SK-N-SH (cell line): ENCODE measurements around the gene DCLK1. TPM values are rescaled to one million over a fixed set of nuclear protein-coding genes. Genes with fewer than 3 reads are reported as not detected.

Source experiments
- CTCF ChIA-PET: fragments of 300-600, 350-600 bp; formaldehyde crosslinking; extraction: SDS; loops from one replicate; lab custom pipeline; 2021; lab: Yijun Ruan, JAX
- POLR2A ChIA-PET: fragments of 350-600 bp; sonication (Branson Sonifier 250); formaldehyde crosslinking; extraction: SDS; loops from one replicate; lab custom pipeline; 2020; ENCODE audit warnings: antibody characterized with exemption, inconsistent platforms; lab: Yijun Ruan, JAX
- DNase-seq: peaks from one replicate; pipeline ENCODE4 v3.0.0; 2012
- H2AFZ ChIP-seq: fragments of 200-600 bp; sonication (generic); 2 replicates; pipeline ENCODE4 v1.8.1; 2016; ENCODE audit warnings: antibody characterized with exemption, mild to moderate bottlenecking, low read depth
- H3F3A ChIP-seq: fragments of 200-600 bp; sonication (generic); replicated peaks from 2 replicates; pipeline ENCODE3; 2016; ENCODE audit warnings: antibody characterized with exemption, mild to moderate bottlenecking; ENCODE audit not compliant: insufficient read depth
- H3K27ac ChIP-seq, 2 experiments: fragments of 200-500 bp in 1 of 2; fragments of 200-600 bp in 1 of 2; sonication (Bioruptor generic) in 1 of 2; sonication (generic), shearing (Covaris generic) in 1 of 2; 2 replicates each; pipeline versions ENCODE4 v1.5.1 to v1.6.1; 2014 to 2016; ENCODE audit warnings: low read depth in 2 of 2, inconsistent platforms in 1 of 2, low read length in 1 of 2, mild to moderate bottlenecking in 1 of 2, mixed read lengths in 1 of 2
- H3K27me3 ChIP-seq: fragments of 200-600 bp; sonication (generic), shearing (Covaris generic); 2 replicates; pipeline ENCODE4 v1.6.1; 2016; ENCODE audit warnings: mixed run types; ENCODE audit not compliant: insufficient read depth
- H3K36me3 ChIP-seq, 2 experiments: fragments of 200-500 bp in 1 of 2; fragments of 200-600 bp in 1 of 2; sonication (Bioruptor generic) in 1 of 2; sonication (generic) in 1 of 2; replicated peaks in 1 of 2; 2 replicates each; pipeline versions ENCODE3 to v1.5.1; 2014 to 2016; ENCODE audit warnings: low read length in 1 of 2, mild to moderate bottlenecking in 1 of 2; ENCODE audit not compliant: insufficient read depth in 2 of 2, control insufficient read depth in 1 of 2
- H3K4me1 ChIP-seq, 2 experiments: fragments of 200-500 bp in 1 of 2; fragments of 200-600 bp in 1 of 2; sonication (Bioruptor generic) in 1 of 2; sonication (generic), shearing (Covaris generic) in 1 of 2; 2 replicates each; pipeline versions ENCODE4 v1.5.1 to v1.6.1; 2014 to 2016; ENCODE audit warnings: low read depth in 1 of 2, low read length in 1 of 2, mixed run types in 1 of 2; ENCODE audit not compliant: insufficient read depth in 2 of 2, control insufficient read depth in 1 of 2
- H3K4me2 ChIP-seq: fragments of 200-600 bp; sonication (generic), shearing (Covaris generic); 2 replicates; pipeline ENCODE4 v1.6.1; 2017; ENCODE audit warnings: mixed run types
- H3K4me3 ChIP-seq, 2 experiments: fragments of 200-500 bp in 1 of 2; fragments of 200-600 bp in 1 of 2; sonication (Bioruptor generic) in 1 of 2; sonication (generic), shearing (Covaris generic) in 1 of 2; 2 replicates each; pipeline versions ENCODE4 v1.5.1 to v1.8.1; 2014 to 2016; ENCODE audit warnings: low read depth in 2 of 2, inconsistent platforms in 1 of 2, low read length in 1 of 2, mild to moderate bottlenecking in 1 of 2, mixed read lengths in 1 of 2, moderate library complexity in 1 of 2
- H3K79me2 ChIP-seq: fragments of 200-600 bp; sonication (generic); 2 replicates; pipeline ENCODE4 v1.8.1; 2017; ENCODE audit warnings: mild to moderate bottlenecking; ENCODE audit not compliant: insufficient read depth
- H3K9ac ChIP-seq: fragments of 200-600 bp; sonication (generic); 2 replicates; pipeline ENCODE4 v1.6.1; 2017; ENCODE audit warnings: mixed run types
- H3K9me2 ChIP-seq: fragments of 200-600 bp; sonication (generic); 2 replicates; pipeline ENCODE4 v1.6.1; 2017; ENCODE audit warnings: mixed run types
- H3K9me3 ChIP-seq: fragments of 200-600 bp; sonication (generic); 2 replicates; pipeline ENCODE4 v1.6.1; 2017; ENCODE audit warnings: mixed run types, mild to moderate bottlenecking, moderate library complexity
- H4K20me1 ChIP-seq: fragments of 200-600 bp; sonication (generic); 2 replicates; pipeline ENCODE4 v1.6.1; 2017; ENCODE audit warnings: mild to moderate bottlenecking, mixed run types; ENCODE audit not compliant: insufficient read depth
- ELF1 ChIP-seq: IDR thresholded peaks from 2 replicates; pipeline ENCODE4 v1.4.0; 2012
- EZH2phosphoT487 ChIP-seq: fragments of 200-600 bp; sonication (generic); IDR thresholded peaks from 2 replicates; pipeline ENCODE4 v1.6.1; 2017; ENCODE audit warnings: low read depth, mixed run types, mild to moderate bottlenecking, antibody characterized with exemption, moderate library complexity, borderline replicate concordance
- GATA2 ChIP-seq: sonication (generic); formaldehyde crosslinking; IDR thresholded peaks from 2 replicates; pipeline ENCODE4 v1.5.0; 2020; ENCODE audit warnings: mild to moderate bottlenecking, missing genetic modification reagents
- JUND ChIP-seq: IDR thresholded peaks from 2 replicates; pipeline ENCODE4 v1.4.0; 2012
- MXI1 ChIP-seq: IDR thresholded peaks from 2 replicates; pipeline ENCODE4 v1.6.1; 2012; ENCODE audit warnings: mild to moderate bottlenecking, low read depth, low read length, improper control_type of control experiment
- NFIC ChIP-seq: IDR thresholded peaks from 2 replicates; pipeline ENCODE4 v1.4.0; 2012; ENCODE audit warnings: borderline replicate concordance
- PBX3 ChIP-seq: IDR thresholded peaks from 2 replicates; pipeline ENCODE4; 2012
- RXRA ChIP-seq: IDR thresholded peaks from 2 replicates; pipeline ENCODE4 v1.4.0; 2012; ENCODE audit warnings: low read depth, mild to moderate bottlenecking, borderline replicate concordance
- SMC3 ChIP-seq: IDR thresholded peaks from 2 replicates; pipeline ENCODE4 v1.6.1; 2012; ENCODE audit warnings: low read depth, low read length, improper control_type of control experiment
- TCF12 ChIP-seq: IDR thresholded peaks from 2 replicates; pipeline ENCODE4 v1.4.0; 2012
- WGBS: methylation state at CpG from one replicate; pipeline ENCODE4 v1.1.6; 2017; ENCODE audit warnings: low lambda C conversion rate; 5-methylcytosine and 5-hydroxymethylcytosine counted together
- polyA plus RNA-seq, 3 experiments: library from polyadenylated mRNA; depleted of rRNA; stranded (reverse); fragments of >200 nt; gene quantifications; 2 replicates each; pipeline ENCODE4 v1.2.3, GENCODE V29; 2012

DCLK1 gene
- polyA plus RNA-seq, 1 of the 3 experiments (the other 2 are of a cell fraction): 1.1 TPM

GRCh38 chr13:36132376-36132775 lies 1.2 kb upstream of the DCLK1 start:
- Histone ChIP-seq H3K27ac (no peak overlapping the region), H3K4me1 (peaks cover 11% of the 10 kb centered on the region in 2 experiments; a peak in 3 of 4 replicates), H3K9ac (no peak overlapping the region), H2AFZ (no peak overlapping the region)
- POLR2A ChIA-PET: no interaction called here
- TF ChIP-seq TCF12: no peak
- TF ChIP-seq EZH2phosphoT487: no peak
- TF ChIP-seq JUND: no peak
- no peak for TF ChIP-seq NFIC
- TF ChIP-seq, all 33 proteins: peak for 0
- Histone ChIP-seq H3K4me3 (no peak overlapping the region), H3K4me2 (no peak overlapping the region), H3K79me2 (peaks cover 3% of the 10 kb centered on the region; the same call in 1 of the 2 replicates), H3K27me3 (no peaks in the 10 kb centered on the region), H3K36me3 (no peaks in the 10 kb centered on the region), H3F3A (no peaks in the 10 kb centered on the region), H4K20me1 (no peaks in the 10 kb centered on the region), H3K9me2 (no peaks in the 10 kb centered on the region), H3K9me3 (no peaks in the 10 kb centered on the region)
- CTCF ChIA-PET: interaction anchor here (0.8 to 2.2 kb wide), 5 partner anchors 15 to 321 kb away, joined by 3 to 7 read pairs (median 3); no protein-coding TSS in a partner anchor
- 95% methylated on average over 1 of the region's 1 CpG for WGBS
- no peak for DNase-seq

- H2AFZ ChIP-seq: no peak overlapping the region
- peaks cover 11% of the 10 kb centered on the region in 2 experiments; a peak in 3 of 4 replicates for H3K4me1 ChIP-seq
- H3K9ac ChIP-seq: no peak overlapping the region
- H3K27ac ChIP-seq: no peak overlapping the region
- no peak for TF ChIP-seq SMC3
- H3K4me2 ChIP-seq: peak overlapping the region; percentile 80
- H4K20me1 ChIP-seq: no peaks in the 10 kb centered on the region
- WGBS: 87% methylated on average over 5 of the region's 5 CpGs
- H3K79me2 ChIP-seq: peaks cover 3% of the 10 kb centered on the region; the same call in 1 of the 2 replicates
- H3K36me3 ChIP-seq: no peaks in the 10 kb centered on the region
- no peaks in the 10 kb centered on the region for H3K9me2 ChIP-seq
- no peaks in the 10 kb centered on the region for H3K9me3 ChIP-seq
- POLR2A ChIA-PET: no interaction called here
- DNase-seq: no peak
- H3F3A ChIP-seq: no peaks in the 10 kb centered on the region
- H3K4me3 ChIP-seq: 0 out of 4 replicates have a peak overlapping the region, but pooled peaks of 1 of the 2 experiments have one; percentile 75
- no peaks in the 10 kb centered on the region for H3K27me3 ChIP-seq
- CTCF ChIA-PET: interaction anchor here (1.0 to 2.2 kb wide), 4 partner anchors 15 to 153 kb away, joined by 3 to 7 read pairs (median 4); no protein-coding TSS in a partner anchor
Observed at GRCh38 chr13:36131931-36132297, 732 bp upstream of the DCLK1 start.

GRCh38 chr13:36130552-36131221 lies 495 bp downstream of the DCLK1 start:
- H3K9ac ChIP-seq: peak overlapping the region; percentile 34; the same call in 1 of the 2 replicates
- peak overlapping the region; percentile 86 for H2AFZ ChIP-seq
- H3K79me2 ChIP-seq: peaks cover 3% of the 10 kb centered on the region; the same call in 1 of the 2 replicates
- H3K4me3 ChIP-seq: peak overlapping the region; percentile 61 to 75
- no peaks in the 10 kb centered on the region for H3K9me3 ChIP-seq
- no peaks in the 10 kb centered on the region for H3K36me3 ChIP-seq
- peak overlapping the region; percentile 84 for H3K4me2 ChIP-seq
- ChIA-PET CTCF (interaction anchor here (1.0 to 1.6 kb wide), 4 partner anchors 16 to 152 kb away, joined by 4 to 7 read pairs (median 6); no protein-coding TSS in a partner anchor), POLR2A (no interaction called here)
- H3K9me2 ChIP-seq: no peaks in the 10 kb centered on the region
- whole genome bisulfite sequencing: 5% methylated on average over 11 of the region's 61 CpGs
- H3K27me3 ChIP-seq: no peaks in the 10 kb centered on the region
- peak; percentile 80 for DNase-seq
- H3K4me1 ChIP-seq: peaks cover 11% of the 10 kb centered on the region in 2 experiments; a peak in 3 of 4 replicates
- TF ChIP-seq PBX3 (no peak), RXRA (no peak), ELF1 (no peak), MXI1 (peak; percentile 28; the same call in 1 of the 2 replicates), GATA2 (CRISPR knock-in tag) (no peak)
- no peaks in the 10 kb centered on the region for H3F3A ChIP-seq
- no peak overlapping the region for H3K27ac ChIP-seq
- no peaks in the 10 kb centered on the region for H4K20me1 ChIP-seq
